ENCODE measurements around the gene DPYSL4. TPM values are rescaled to one million over a fixed set of nuclear protein-coding genes. Genes with fewer than 3 reads are reported as not detected.

Gene DPYSL4
- total and polyA plus RNA-seq, 2 experiments from 2014 or later: 2.1 to 4.1 TPM

GRCh38 chr10:132163826-132164515 lies 22.8 kb upstream of the DPYSL4 start:
- Histone ChIP-seq H3K4me2 (no peak overlapping the region), H3K9me3 (ENCODE audit: low read depth) (no peaks in the 10 kb centered on the region), H3K27ac (no peak overlapping the region), H3K27me3 (peaks cover 10% of the 10 kb centered on the region), H3K79me2 (no peaks in the 10 kb centered on the region), H4K20me1 (ENCODE audit: insufficient read depth, poor library complexity, severe bottlenecking) (no peaks in the 10 kb centered on the region), H2AFZ (no peak overlapping the region), H3K4me1 (ENCODE audit: insufficient read depth) (no peaks in the 10 kb centered on the region), H3K9me2 (replicated peaks; ENCODE audit: insufficient read depth) (no peaks in the 10 kb centered on the region), H3K4me3 (no peak overlapping the region), H3K36me3 (replicated peaks; ENCODE audit: insufficient read depth, low read depth) (no peaks in the 10 kb centered on the region)
- 83% methylated on average over 16 of the region's 17 CpGs for WGBS (ENCODE audit: low lambda C conversion rate, missing lambda C conversion rate)
- no peak for TF ChIP-seq CTCF (IDR thresholded peaks at IDR 0.05; ENCODE audit: poor library complexity)
- TF ChIP-seq EZH2phosphoT487 (IDR thresholded peaks at IDR 0.05; ENCODE audit: low read depth, severe bottlenecking, unreplicated experiment): no peak
- no peak for TF ChIP-seq EZH2 (IDR thresholded peaks at IDR 0.05; ENCODE audit: borderline replicate concordance)
- no peak for DNase-seq (ENCODE audit: low spot score)

GRCh38 chr10:132164761-132165278 lies 21.9 kb upstream of the DPYSL4 start:
- no peak overlapping the region for H3K4me3 ChIP-seq
- H2AFZ ChIP-seq: no peak overlapping the region
- 60% methylated on average over 20 of the region's 20 CpGs for WGBS (ENCODE audit: low lambda C conversion rate, missing lambda C conversion rate)
- no peaks in the 10 kb centered on the region for H3K9me3 ChIP-seq (ENCODE audit: low read depth)
- H3K4me1 ChIP-seq (ENCODE audit: insufficient read depth): no peaks in the 10 kb centered on the region
- TF ChIP-seq CTCF (IDR thresholded peaks at IDR 0.05; ENCODE audit: poor library complexity) (no peak), EZH2phosphoT487 (IDR thresholded peaks at IDR 0.05; ENCODE audit: low read depth, severe bottlenecking, unreplicated experiment) (no peak), EZH2 (IDR thresholded peaks at IDR 0.05; ENCODE audit: borderline replicate concordance) (no peak)
- peaks cover 10% of the 10 kb centered on the region for H3K27me3 ChIP-seq
- no peaks in the 10 kb centered on the region for H4K20me1 ChIP-seq (ENCODE audit: insufficient read depth, poor library complexity, severe bottlenecking)
- no peaks in the 10 kb centered on the region for H3K9me2 ChIP-seq (replicated peaks; ENCODE audit: insufficient read depth)
- no peak overlapping the region for H3K4me2 ChIP-seq
- no peaks in the 10 kb centered on the region for H3K79me2 ChIP-seq
- no peak overlapping the region for H3K27ac ChIP-seq
- H3K36me3 ChIP-seq (replicated peaks; ENCODE audit: insufficient read depth, low read depth): no peaks in the 10 kb centered on the region
- DNase-seq (ENCODE audit: low spot score): peak; percentile 60

- Histone ChIP-seq H4K20me1 (ENCODE audit: insufficient read depth, poor library complexity, severe bottlenecking) (no peaks in the 10 kb centered on the region), H3K27ac (no peak overlapping the region), H3K79me2 (no peaks in the 10 kb centered on the region), H3K27me3 (peaks cover 10% of the 10 kb centered on the region), H3K9me2 (replicated peaks; ENCODE audit: insufficient read depth) (no peaks in the 10 kb centered on the region), H3K4me2 (no peak overlapping the region), H3K4me1 (ENCODE audit: insufficient read depth) (no peaks in the 10 kb centered on the region), H3K36me3 (replicated peaks; ENCODE audit: insufficient read depth, low read depth) (no peaks in the 10 kb centered on the region), H2AFZ (no peak overlapping the region), H3K4me3 (no peak overlapping the region), H3K9me3 (ENCODE audit: low read depth) (no peaks in the 10 kb centered on the region)
- 88% methylated on average over 19 of the region's 21 CpGs for WGBS (ENCODE audit: low lambda C conversion rate, missing lambda C conversion rate)
- no peak for DNase-seq (ENCODE audit: low spot score)
- TF ChIP-seq EZH2 (IDR thresholded peaks at IDR 0.05; ENCODE audit: borderline replicate concordance) (no peak), EZH2phosphoT487 (IDR thresholded peaks at IDR 0.05; ENCODE audit: low read depth, severe bottlenecking, unreplicated experiment) (no peak), CTCF (IDR thresholded peaks at IDR 0.05; ENCODE audit: poor library complexity) (no peak)
Measured at GRCh38 chr10:132165416-132165980, 21.2 kb upstream of the DPYSL4 start.

Measured in hepatocyte (in vitro differentiated cells).